Omental fat pad (tissue), 4 donors: Measurements from ENCODE around the gene PARP8. TPM values are rescaled to one million over a fixed set of nuclear protein-coding genes. Genes with fewer than 3 reads are reported as not detected.

ENCODE experiments used
- ATAC-seq: fragments of 150-250 bp; one replicate; pipeline ENCODE4 v1.9.1; 2016; ENCODE audit warnings: mild to moderate bottlenecking, moderate library complexity; ENCODE audit not compliant: low FRiP score
- DNase-seq: peaks from one replicate; pipeline ENCODE4 v3.0.0-alpha.2; 2019; ENCODE audit warnings: low spot score
- CTCF ChIP-seq, 3 donors: fragments of 450-650 bp; IDR thresholded peaks; one replicate each; pipeline ENCODE4 v1.5.1; 2016 to 2017; ENCODE audit warnings: antibody characterized with exemption in 3 of 3, mild to moderate bottlenecking in 3 of 3, moderate library complexity in 2 of 3
- total RNA-seq, 4 donors: library from RNA; depleted of rRNA; stranded (reverse); fragments of >200 nt; gene quantifications; one replicate each; pipeline ENCODE4 v1.1.0, GENCODE V29; 2016

PARP8 gene
- total RNA-seq, 4 donors from 2014 or later, result 28.9 to 38.1 (median 29.7) TPM

- no peak for DNase-seq
- TF ChIP-seq CTCF (IDR thresholded peaks at IDR 0.05), result no peak
- no peak for ATAC-seq
Observed at GRCh38 chr5:50759526-50760270, 93.3 kb downstream of the PARP8 start.

- TF ChIP-seq CTCF (IDR thresholded peaks at IDR 0.05), result no peak
- no peak for ATAC-seq
Observed at GRCh38 chr5:50763351-50763750, 96.9 kb downstream of the PARP8 start.

GRCh38 chr5:50763846-50764245, 97.4 kb downstream of the PARP8 start:
- DNase-seq, result no peak
- no peak for TF ChIP-seq CTCF (IDR thresholded peaks at IDR 0.05)
- no peak for ATAC-seq

More at GRCh38 chr5:50763351-50763750, 96.9 kb downstream of the PARP8 start:
- no peak for DNase-seq

GRCh38 chr5:50766042-50766441, 99.6 kb downstream of the PARP8 start:
- DNase-seq, result no peak
- no peak for TF ChIP-seq CTCF (IDR thresholded peaks at IDR 0.05)
- no peak for ATAC-seq

GRCh38 chr5:50766462-50766861, 100.0 kb downstream of the PARP8 start:
- DNase-seq (no peak), ATAC-seq (no peak)

GRCh38 chr5:50766967-50767366, 100.5 kb downstream of the PARP8 start:
- no peak for TF ChIP-seq CTCF (IDR thresholded peaks at IDR 0.05)
- DNase-seq (no peak), ATAC-seq (no peak)

More at GRCh38 chr5:50766462-50766861, 100.0 kb downstream of the PARP8 start:
- TF ChIP-seq CTCF (IDR thresholded peaks at IDR 0.05), result no peak

GRCh38 chr5:50767588-50767987, 101.2 kb downstream of the PARP8 start:
- ATAC-seq (no peak), DNase-seq (no peak)
- TF ChIP-seq CTCF (IDR thresholded peaks at IDR 0.05), result no peak
